Measurements from ENCODE around the gene SCN5A. TPM values are rescaled to one million over a fixed set of nuclear protein-coding genes. Genes with fewer than 3 reads are reported as not detected.

Gene SCN5A
- total and polyA plus RNA-seq, 2 of the 4 experiments (the other 2 are of a cell fraction), result 1.9 to 2.0 TPM

GRCh38 chr3:38581774-38582173 is 67.7 kb downstream of the SCN5A start:
- H3K14ac ChIP-seq (replicated peaks; ENCODE audit: low read depth, low read length), result no peak overlapping the region
- no peak overlapping the region for H2AK5ac ChIP-seq (ENCODE audit: low read depth, low read length)
- no peak overlapping the region for H4K8ac ChIP-seq (ENCODE audit: low read depth in 2 of 2, low read length in 2 of 2)
- H2BK20ac ChIP-seq (ENCODE audit: low read depth, low read length), result no peak overlapping the region
- no peak overlapping the region for H3K23ac ChIP-seq (ENCODE audit: low read depth, low read length)
- H3K27me3 ChIP-seq (ENCODE audit: control insufficient read depth, insufficient read depth, low read length), result no peaks in the 10 kb centered on the region
- H3K18ac ChIP-seq (ENCODE audit: low read depth, low read length), result no peak overlapping the region
- BruUV-seq (replicated peaks), result no TSS peak
- H4K20me1 ChIP-seq (ENCODE audit: insufficient read depth, low read length), result no peaks in the 10 kb centered on the region
- no peak overlapping the region for H2BK120ac ChIP-seq (ENCODE audit: low read depth, low read length)
- no peak overlapping the region for H2BK15ac ChIP-seq (ENCODE audit: low read depth, low read length)
- H3K27ac ChIP-seq (ENCODE audit: insufficient read depth, low read length), result no peak overlapping the region
- H4K91ac ChIP-seq (ENCODE audit: insufficient read depth, low read depth, low read length), result no peak overlapping the region
- TF ChIP-seq FOS (IDR thresholded peaks at IDR 0.05; ENCODE audit: low read depth, low read length) (no peak), BHLHE40 (IDR thresholded peaks at IDR 0.05; ENCODE audit: low read depth, low read length) (no peak), NFE2L2 (IDR thresholded peaks at IDR 0.05; ENCODE audit: low read depth, low read length) (no peak), POLR2A (IDR thresholded peaks at IDR 0.05; ENCODE audit: low read depth, low read length) (no peak), MAZ (IDR thresholded peaks at IDR 0.05; ENCODE audit: borderline replicate concordance, low read depth, low read length) (no peak), USF2 (IDR thresholded peaks at IDR 0.05; ENCODE audit: low read depth, low read length) (no peak)
- intact Hi-C loops (cut with micrococcal nuclease), result no loop called here
- no peak overlapping the region for H3K56ac ChIP-seq (ENCODE audit: extremely low read depth, insufficient read depth, low read length)
- 60% methylated on average over 1 of the region's 2 CpGs; no CpG with 5 or more reads in 1 of the 2 experiments for WGBS, 2 experiments (ENCODE audit: extremely low coverage in 2 of 2, insufficient read length in 1 of 2)
- H3K4me1 ChIP-seq (ENCODE audit: control insufficient read depth, insufficient read depth, low read length), result no peaks in the 10 kb centered on the region
- H3K79me1 ChIP-seq (ENCODE audit: low read depth in 1 of 2, low read length in 2 of 2), result no peaks in the 10 kb centered on the region
- no peak overlapping the region for H3K4me3 ChIP-seq (ENCODE audit: insufficient read depth, low read depth, low read length)
- DNase-seq (no peak), ATAC-seq (ENCODE audit: low read depth) (no peak)
- H3K9me1 ChIP-seq (ENCODE audit: insufficient read depth, low read length), result no peaks in the 10 kb centered on the region
- ChIA-PET POLR2A (ENCODE audit: unreplicated experiment) (no interaction called here), CTCF (no interaction called here)
- in situ Hi-C loops (cut with MboI; ENCODE audit: low sequenced_read_pairs), result no loop called here
- no peak overlapping the region for H3K4me2 ChIP-seq (ENCODE audit: low read depth, low read length)
- no peak overlapping the region for H3K9ac ChIP-seq (ENCODE audit: low read depth, low read length)
- H3K4ac ChIP-seq (ENCODE audit: low read depth, low read length), result no peak overlapping the region
- dilution Hi-C loops (cut with HindIII; ENCODE audit: low sequenced_read_pairs, unreplicated experiment), result no loop called here
- no peaks in the 10 kb centered on the region for H3K36me3 ChIP-seq (ENCODE audit: control insufficient read depth, insufficient read depth, low read length)
- H2AK9ac ChIP-seq (replicated peaks; ENCODE audit: low read depth, low read length, poor library complexity), result peak overlapping the region; percentile 63
- no peak overlapping the region for H4K5ac ChIP-seq (ENCODE audit: low read depth, low read length)
- H3K9me3 ChIP-seq (ENCODE audit: control insufficient read depth, insufficient read depth, low read length), result no peaks in the 10 kb centered on the region
- H2BK5ac ChIP-seq (ENCODE audit: low read depth, low read length, poor library complexity, severe bottlenecking), result no peak overlapping the region
- H2AFZ ChIP-seq (replicated peaks; ENCODE audit: low read length, poor library complexity), result peak overlapping the region; percentile 23

Data from IMR-90 (cell line).